Liver (tissue), 9 donors: ENCODE results near the gene PCSK4. TPM values are rescaled to one million over a fixed set of nuclear protein-coding genes. Genes with fewer than 3 reads are reported as not detected.
"Not testable (repeated sequence)": the region's sequence is repeated elsewhere in the genome, so short reads cannot be mapped to it uniquely, and the experiment has no call there.

Experiments used
- DNase-seq: peaks from one replicate; pipeline ENCODE4 v3.0.0-alpha.2; 2017; ENCODE audit warnings: low spot score
- H3K27ac ChIP-seq, 2 donors: one replicate each; pipeline ENCODE4 v1.7.0; 2013; ENCODE audit warnings: inconsistent platforms in 2 of 2, low read length in 2 of 2, control low read depth in 1 of 2, low read depth in 1 of 2, mild to moderate bottlenecking in 1 of 2
- H3K27me3 ChIP-seq, 4 donors: one replicate each; pipeline versions ENCODE4 v1.6.1 to v1.7.0; 2013; ENCODE audit warnings: low read length in 3 of 4, inconsistent platforms in 1 of 4, mild to moderate bottlenecking in 1 of 4, moderate library complexity in 1 of 4; ENCODE audit not compliant: control insufficient read depth in 4 of 4, insufficient read depth in 4 of 4
- H3K36me3 ChIP-seq, 4 donors: one replicate each; pipeline versions ENCODE4 v1.6.1 to v1.7.0; 2013; ENCODE audit warnings: low read length in 3 of 4, mild to moderate bottlenecking in 3 of 4, low read depth in 1 of 4, moderate library complexity in 1 of 4; ENCODE audit not compliant: control insufficient read depth in 4 of 4, insufficient read depth in 3 of 4
- H3K4me1 ChIP-seq, 4 donors: one replicate each; pipeline versions ENCODE4 v1.6.1 to v1.7.0; 2013; ENCODE audit warnings: low read length in 3 of 4, mild to moderate bottlenecking in 3 of 4, moderate library complexity in 1 of 4; ENCODE audit not compliant: control insufficient read depth in 4 of 4, insufficient read depth in 4 of 4
- H3K4me3 ChIP-seq, 3 donors: one replicate each; pipeline versions ENCODE4 v1.6.1 to v1.7.0; 2013; ENCODE audit warnings: low read length in 3 of 3, control low read depth in 1 of 3, low read depth in 1 of 3, mild to moderate bottlenecking in 1 of 3
- H3K9ac ChIP-seq, 2 donors: one replicate each; pipeline ENCODE4 v1.7.0; 2013; ENCODE audit warnings: low read length in 2 of 2, mild to moderate bottlenecking in 2 of 2, moderate library complexity in 2 of 2, control low read depth in 1 of 2, low read depth in 1 of 2
- H3K9me3 ChIP-seq, 4 donors: one replicate each; pipeline versions ENCODE4 v1.6.1 to v1.7.0; 2013; ENCODE audit warnings: low read length in 3 of 4; ENCODE audit not compliant: control insufficient read depth in 4 of 4
- ATF3 ChIP-seq: IDR thresholded peaks from 2 replicates; pipeline ENCODE4 v1.6.1; 2016; ENCODE audit warnings: antibody characterized with exemption
- EGR1 ChIP-seq, 2 donors: IDR thresholded peaks; 2 replicates each; pipeline ENCODE4 v1.6.1; 2016 to 2018; ENCODE audit warnings: antibody characterized with exemption in 2 of 2, low read depth in 2 of 2
- FOXA1 ChIP-seq: IDR thresholded peaks from 2 replicates; pipeline ENCODE4 v1.6.1; 2016; ENCODE audit warnings: antibody characterized with exemption
- FOXA2 ChIP-seq: IDR thresholded peaks from 2 replicates; pipeline ENCODE4 v1.6.1; 2016; ENCODE audit warnings: antibody characterized with exemption
- HNF4A ChIP-seq, 2 donors: conservative IDR thresholded peaks; 2 replicates each; pipeline ENCODE4 v1.6.1; 2016; ENCODE audit warnings: antibody characterized with exemption in 2 of 2, mild to moderate bottlenecking in 2 of 2
- HNF4G ChIP-seq: IDR thresholded peaks from 2 replicates; pipeline ENCODE4 v1.6.1; 2016; ENCODE audit warnings: antibody characterized with exemption
- JUND ChIP-seq, 2 donors: IDR thresholded peaks; 2 replicates each; pipeline ENCODE4 v1.6.1; 2016; ENCODE audit warnings: antibody characterized with exemption in 2 of 2
- NR2F2 ChIP-seq: IDR thresholded peaks from 2 replicates; pipeline ENCODE4 v1.6.1; 2016; ENCODE audit warnings: antibody characterized with exemption
- RAD21 ChIP-seq, 2 donors: IDR thresholded peaks; 2 replicates each; pipeline ENCODE4 v1.6.1; 2016; ENCODE audit warnings: antibody characterized with exemption in 2 of 2, mild to moderate bottlenecking in 2 of 2
- RXRA ChIP-seq, 2 donors: IDR thresholded peaks; 2 replicates each; pipeline ENCODE4 v1.6.1; 2017 to 2018; ENCODE audit warnings: antibody characterized with exemption in 2 of 2, mild to moderate bottlenecking in 1 of 2
- SP1 ChIP-seq: IDR thresholded peaks from 2 replicates; pipeline ENCODE4 v1.6.1; 2018; ENCODE audit warnings: antibody characterized with exemption, mild to moderate bottlenecking
- YY1 ChIP-seq: IDR thresholded peaks from 2 replicates; pipeline ENCODE4 v1.6.1; 2016; ENCODE audit warnings: antibody characterized with exemption, mild to moderate bottlenecking
- WGBS: extraction: QIAGEN DNeasy Blood & Tissue Kit; methylation state at CpG from one replicate; pipeline ENCODE4 v1.1.7; 2013; 5-methylcytosine and 5-hydroxymethylcytosine counted together
- polyA plus RNA-seq, 2 donors: library from polyadenylated mRNA; stranded (reverse) in 1 of 2; unstranded in 1 of 2; fragments of 200-250 nt in 1 of 2; fragments of >200 nt in 1 of 2; fragmentation: Nextera tagmentation in 1 of 2; extraction: Ambion mirVana in 1 of 2; gene quantifications; one replicate each; pipeline versions ENCODE4 v1.2.1 to v1.2.3, GENCODE V29; 2013 to 2015
- total RNA-seq, 2 donors: library from RNA; depleted of rRNA; stranded (reverse); fragments of >200 nt; gene quantifications; one replicate each; pipeline ENCODE4 v1.2.3, GENCODE V29; 2014
- TF ChIP-seq, protein P1 (sequence below): IDR thresholded peaks from 2 replicates; pipeline ENCODE4 v1.6.1; 2016; ENCODE audit warnings: antibody characterized with exemption
- TF ChIP-seq, protein P2 (sequence below): IDR thresholded peaks from 2 replicates; pipeline ENCODE4 v1.6.1; 2016; ENCODE audit warnings: antibody characterized with exemption, mild to moderate bottlenecking
- donor health status: healthy.
- donor health status: healthy.
- donor health status: healthy.
- donor health status: healthy.
- donor health status: healthy.

PCSK4 gene
- total and polyA plus RNA-seq, 4 donors, result 0.60 to 2.6 (median 1.9) TPM

DNA sequence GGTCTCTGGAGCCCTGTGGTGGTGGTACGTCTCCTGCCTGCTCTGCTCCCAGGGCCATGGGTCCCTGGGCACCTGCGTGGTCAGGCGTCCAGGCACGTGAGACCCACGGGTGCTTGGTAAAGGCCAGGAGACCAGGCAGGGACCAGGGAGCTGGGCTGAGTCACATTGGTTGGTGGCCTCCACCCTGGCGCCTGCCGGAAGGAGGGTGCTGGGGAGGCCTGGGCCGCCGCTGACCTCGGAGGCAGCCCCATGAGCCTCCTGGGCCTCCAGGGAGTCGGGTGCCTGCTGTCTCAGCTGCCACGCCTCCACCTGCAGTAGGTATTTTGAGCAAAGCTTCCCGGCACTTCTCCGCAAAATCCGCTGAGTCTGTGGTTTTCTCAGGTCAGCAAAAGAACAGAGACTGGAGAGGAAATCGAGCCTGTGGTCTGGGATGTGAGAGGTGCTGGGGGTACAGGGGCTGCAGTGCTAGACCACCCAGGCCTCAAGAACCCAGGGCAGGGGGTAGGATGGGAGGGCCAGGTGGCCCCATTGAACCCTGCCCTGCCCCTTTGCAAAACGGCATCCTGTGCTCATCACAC lies 30.1 kb upstream of the PCSK4 start:
- Histone ChIP-seq H3K9me3 (no peaks in the 10 kb centered on the region), H3K9ac (no peak overlapping the region), H3K27me3 (peaks cover 0 to 17% (median 4%) of the 10 kb centered on the region in 4 donors), H3K4me3 (no peak overlapping the region), H3K36me3 (no peaks in the 10 kb centered on the region), H3K4me1 (peaks cover 0 to 5% (median 2%) of the 10 kb centered on the region in 4 donors), H3K27ac (no peak overlapping the region)
- WGBS, result 71% methylated on average over 17 of the region's 17 CpGs
- TF ChIP-seq RAD21 (IDR thresholded peaks at IDR 0.05) (no peak), SP1 (no peak), FOXA2 (no peak), YY1 (no peak), ATF3 (no peak), HNF4G (no peak), HNF4A (conservative IDR thresholded peaks at IDR 0.05) (no peak), EGR1 (IDR thresholded peaks at IDR 0.05; ENCODE audit: low read depth in 2 of 2) (no peak), RXRA (IDR thresholded peaks at IDR 0.05) (no peak), FOXA1 (no peak)
- TF ChIP-seq, protein P1, sequence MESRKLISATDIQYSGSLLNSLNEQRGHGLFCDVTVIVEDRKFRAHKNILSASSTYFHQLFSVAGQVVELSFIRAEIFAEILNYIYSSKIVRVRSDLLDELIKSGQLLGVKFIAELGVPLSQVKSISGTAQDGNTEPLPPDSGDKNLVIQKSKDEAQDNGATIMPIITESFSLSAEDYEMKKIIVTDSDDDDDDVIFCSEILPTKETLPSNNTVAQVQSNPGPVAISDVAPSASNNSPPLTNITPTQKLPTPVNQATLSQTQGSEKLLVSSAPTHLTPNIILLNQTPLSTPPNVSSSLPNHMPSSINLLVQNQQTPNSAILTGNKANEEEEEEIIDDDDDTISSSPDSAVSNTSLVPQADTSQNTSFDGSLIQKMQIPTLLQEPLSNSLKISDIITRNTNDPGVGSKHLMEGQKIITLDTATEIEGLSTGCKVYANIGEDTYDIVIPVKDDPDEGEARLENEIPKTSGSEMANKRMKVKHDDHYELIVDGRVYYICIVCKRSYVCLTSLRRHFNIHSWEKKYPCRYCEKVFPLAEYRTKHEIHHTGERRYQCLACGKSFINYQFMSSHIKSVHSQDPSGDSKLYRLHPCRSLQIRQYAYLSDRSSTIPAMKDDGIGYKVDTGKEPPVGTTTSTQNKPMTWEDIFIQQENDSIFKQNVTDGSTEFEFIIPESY, result no peak
- DNase-seq, result no peak

- H3K9me3 ChIP-seq, H3K9ac ChIP-seq, H3K4me3 ChIP-seq, H3K36me3 ChIP-seq, DNase-seq, H3K4me1 ChIP-seq, H3K27ac ChIP-seq: not testable (repeated sequence)
- H3K27me3 ChIP-seq, result peaks cover 0 to 12% (median 5%) of the 10 kb centered on the region in 4 donors
- WGBS, result 87% methylated on average over 8 of the region's 8 CpGs
These were observed 29.7 kb upstream of the PCSK4 start for GRCh38 chr19:1519802-1520201.

DNA sequence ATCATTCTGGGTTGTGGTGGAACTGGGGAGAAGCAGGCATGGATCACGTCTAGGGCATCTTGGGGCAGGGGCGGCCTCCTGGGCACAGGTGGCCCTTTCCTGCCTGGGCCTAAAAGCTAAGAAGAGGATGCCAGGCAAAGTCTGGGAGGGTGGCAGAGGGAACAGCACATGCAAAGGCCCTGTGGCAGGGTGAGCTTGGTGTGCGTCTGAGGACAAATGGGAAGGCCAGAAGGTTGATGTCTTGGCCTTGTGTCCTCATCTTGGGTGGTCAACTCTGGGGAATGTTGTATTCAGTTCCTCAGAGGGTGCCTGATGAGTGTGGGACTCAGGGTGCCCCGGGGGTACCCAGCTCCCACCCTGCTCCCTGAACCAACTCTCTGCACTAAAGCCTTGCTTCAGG lies 28.3 kb upstream of the PCSK4 start:
- Histone ChIP-seq H3K9ac (no peak overlapping the region), H3K9me3 (no peaks in the 10 kb centered on the region), H3K4me3 (no peak overlapping the region), H3K27ac (no peak overlapping the region), H3K4me1 (peaks cover 0 to 4% (median 1%) of the 10 kb centered on the region in 4 donors), H3K36me3 (no peaks in the 10 kb centered on the region), H3K27me3 (peaks cover 0 to 3% (median 3%) of the 10 kb centered on the region in 4 donors)
- DNase-seq, result no peak
- TF ChIP-seq, protein P2, sequence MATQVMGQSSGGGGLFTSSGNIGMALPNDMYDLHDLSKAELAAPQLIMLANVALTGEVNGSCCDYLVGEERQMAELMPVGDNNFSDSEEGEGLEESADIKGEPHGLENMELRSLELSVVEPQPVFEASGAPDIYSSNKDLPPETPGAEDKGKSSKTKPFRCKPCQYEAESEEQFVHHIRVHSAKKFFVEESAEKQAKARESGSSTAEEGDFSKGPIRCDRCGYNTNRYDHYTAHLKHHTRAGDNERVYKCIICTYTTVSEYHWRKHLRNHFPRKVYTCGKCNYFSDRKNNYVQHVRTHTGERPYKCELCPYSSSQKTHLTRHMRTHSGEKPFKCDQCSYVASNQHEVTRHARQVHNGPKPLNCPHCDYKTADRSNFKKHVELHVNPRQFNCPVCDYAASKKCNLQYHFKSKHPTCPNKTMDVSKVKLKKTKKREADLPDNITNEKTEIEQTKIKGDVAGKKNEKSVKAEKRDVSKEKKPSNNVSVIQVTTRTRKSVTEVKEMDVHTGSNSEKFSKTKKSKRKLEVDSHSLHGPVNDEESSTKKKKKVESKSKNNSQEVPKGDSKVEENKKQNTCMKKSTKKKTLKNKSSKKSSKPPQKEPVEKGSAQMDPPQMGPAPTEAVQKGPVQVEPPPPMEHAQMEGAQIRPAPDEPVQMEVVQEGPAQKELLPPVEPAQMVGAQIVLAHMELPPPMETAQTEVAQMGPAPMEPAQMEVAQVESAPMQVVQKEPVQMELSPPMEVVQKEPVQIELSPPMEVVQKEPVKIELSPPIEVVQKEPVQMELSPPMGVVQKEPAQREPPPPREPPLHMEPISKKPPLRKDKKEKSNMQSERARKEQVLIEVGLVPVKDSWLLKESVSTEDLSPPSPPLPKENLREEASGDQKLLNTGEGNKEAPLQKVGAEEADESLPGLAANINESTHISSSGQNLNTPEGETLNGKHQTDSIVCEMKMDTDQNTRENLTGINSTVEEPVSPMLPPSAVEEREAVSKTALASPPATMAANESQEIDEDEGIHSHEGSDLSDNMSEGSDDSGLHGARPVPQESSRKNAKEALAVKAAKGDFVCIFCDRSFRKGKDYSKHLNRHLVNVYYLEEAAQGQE, result no peak
- no peak for TF ChIP-seq HNF4G
- TF ChIP-seq RXRA (IDR thresholded peaks at IDR 0.05), result no peak
- TF ChIP-seq YY1, result no peak
- TF ChIP-seq RAD21 (IDR thresholded peaks at IDR 0.05), result no peak
- no peak for TF ChIP-seq SP1
- no peak for TF ChIP-seq JUND (IDR thresholded peaks at IDR 0.05)
- no peak for TF ChIP-seq FOXA1
- TF ChIP-seq NR2F2, result no peak
- 90% methylated on average over 4 of the region's 4 CpGs for WGBS
